Naive thymus-derived CD8-positive, alpha-beta T cell (primary cell): ENCODE data around the gene CADM4. TPM values are rescaled to one million over a fixed set of nuclear protein-coding genes. Genes with fewer than 3 reads are reported as not detected.

Source experiments
- ATAC-seq, 2 donors: fragments of 150-1000 bp; cut with Tn5 transposase in 1 of 2; sonication (Bioruptor Pico), chemical (Tn5 transposase) in 1 of 2; 1 replicate in 1 of 2; 2 replicates in 1 of 2; pipeline ENCODE4 v1.10.0; 2021; ENCODE audit warnings: mild to moderate bottlenecking in 2 of 2, moderate library complexity in 2 of 2
- POLR2A ChIA-PET: fragments of 350-600 bp; sonication (Branson Sonifier 250); formaldehyde crosslinking; loops from one replicate; lab custom pipeline; 2021; ENCODE audit warnings: antibody characterized with exemption; lab: Charles Lee
- DNase-seq, 10 donors: peaks; one replicate each; pipeline versions ENCODE4 v3.0.0 to v3.0.0-alpha.2; 2020 to 2022
- H3K27ac Mint-ChIP-seq, 10 donors: one replicate each; pipeline ENCODE4 v1.8.0; 2020 to 2022; ENCODE audit warnings: mild to moderate bottlenecking in 10 of 10, mixed read lengths in 10 of 10, moderate library complexity in 4 of 10, inconsistent platforms in 1 of 10
- H3K27me3 Mint-ChIP-seq, 5 donors: one replicate each; pipeline ENCODE4 v1.8.0; 2021 to 2022; ENCODE audit warnings: mixed read lengths in 5 of 5
- H3K36me3 Mint-ChIP-seq, 3 donors: one replicate each; pipeline ENCODE4 v1.8.0; 2020 to 2022; ENCODE audit warnings: mixed read lengths in 3 of 3, mild to moderate bottlenecking in 2 of 3, inconsistent platforms in 1 of 3
- H3K4me1 Mint-ChIP-seq, 4 donors: one replicate each; pipeline ENCODE4 v1.8.0; 2021 to 2022; ENCODE audit warnings: mixed read lengths in 4 of 4
- H3K4me3 Mint-ChIP-seq, 10 donors: one replicate each; pipeline ENCODE4 v1.8.0; 2020 to 2022; ENCODE audit warnings: mild to moderate bottlenecking in 10 of 10, mixed read lengths in 10 of 10, moderate library complexity in 6 of 10, inconsistent platforms in 1 of 10
- H3K9me3 Mint-ChIP-seq, 9 donors: one replicate each; pipeline ENCODE4 v1.8.0; 2020 to 2022; ENCODE audit warnings: mixed read lengths in 9 of 9, mild to moderate bottlenecking in 3 of 9, inconsistent platforms in 1 of 9, moderate library complexity in 1 of 9
- polyA plus RNA-seq, 3 donors: library from polyadenylated mRNA; unstranded; fragments of 300-500 nt; fragmentation: Illumina TruSeq; gene quantifications; one replicate each; pipeline ENCODE4 v1.2.3, GENCODE V29; 2021
- total RNA-seq, 8 experiments: library from RNA in 2 of 8; stranded (reverse) in 2 of 8; gene quantifications; one replicate each; pipeline ENCODE4 v1.2.3 and lab custom pipeline; 2021 to 2026

Gene CADM4
- total and polyA plus RNA-seq, 5 experiments from 2014 or later, result 0.39 to 0.63 TPM; not detected in 3

- DNase-seq (no peak), ATAC-seq (no peak)
- H3K9me3 Mint-ChIP-seq, result no peaks in the 10 kb centered on the region
- peak overlapping the region; percentile 94 to 99 (median 96) for H3K4me3 Mint-ChIP-seq
- peaks cover 0 to 41% (median 0%) of the 10 kb centered on the region in 3 donors for H3K36me3 Mint-ChIP-seq
- H3K4me1 Mint-ChIP-seq, result peaks cover 27 to 53% (median 47%) of the 10 kb centered on the region in 4 donors
- peaks cover 0 to 2% (median 0%) of the 10 kb centered on the region in 5 donors for H3K27me3 Mint-ChIP-seq
- peak overlapping the region; percentile 96 to 100 (median 100) for H3K27ac Mint-ChIP-seq
- POLR2A ChIA-PET, result interaction anchor here (1.5 to 5.4 kb wide), 4 partner anchors 23 to 64 kb away, joined by 5 to 55 read pairs (median 50); partner anchors contain the start of genes PINLYP, XRCC1 and ZNF575
These were observed 41.8 kb downstream of the CADM4 start for GRCh38 chr19:43597876-43598275.

GRCh38 chr19:43596842-43597461, 42.7 kb downstream of the CADM4 start:
- peaks cover 0 to 42% (median 3%) of the 10 kb centered on the region in 3 donors for H3K36me3 Mint-ChIP-seq
- H3K4me3 Mint-ChIP-seq, result peak overlapping the region; percentile 94 to 99 (median 96)

GRCh38 chr19:43595999-43596841, 43.4 kb downstream of the CADM4 start, which contains the start of the genes IRGQ and ZNF576:
Gene IRGQ (minus strand): TSS chr19:43596134. CDS start chr19:43595338, 796 bp downstream.
Gene ZNF576 (plus strand): TSS chr19:43596595. CDS start chr19:43597109, 514 bp downstream.
- peaks cover 0 to 35% (median 3%) of the 10 kb centered on the region in 3 donors for H3K36me3 Mint-ChIP-seq
- no peaks in the 10 kb centered on the region for H3K9me3 Mint-ChIP-seq
- peak within 1 kb of the TSS; percentile 96 to 100 (median 100) for H3K27ac Mint-ChIP-seq
- POLR2A ChIA-PET, result interaction anchor here (0.5 to 5.4 kb wide), 20 partner anchors 8 to 181 kb away, joined by 3 to 55 read pairs (median 9); partner anchors contain the start of genes PINLYP, XRCC1, ZNF428 and ZNF575
- DNase-seq (peak; percentile 99 to 100 (median 100)), ATAC-seq (peak; percentile 74 to 79)
- peaks cover 26 to 53% (median 47%) of the 10 kb centered on the region in 4 donors for H3K4me1 Mint-ChIP-seq
- H3K27me3 Mint-ChIP-seq, result peaks cover 0 to 2% (median 0%) of the 10 kb centered on the region in 5 donors
- H3K4me3 Mint-ChIP-seq, result peak within 1 kb of the TSS; percentile 94 to 99 (median 96)

More at GRCh38 chr19:43596842-43597461, 42.7 kb downstream of the CADM4 start:
- Mint-ChIP-seq H3K27me3 (peaks cover 0 to 2% (median 0%) of the 10 kb centered on the region in 5 donors), H3K27ac (peak overlapping the region; percentile 96 to 100 (median 100)), H3K4me1 (peaks cover 30 to 53% (median 47%) of the 10 kb centered on the region in 4 donors), H3K9me3 (no peaks in the 10 kb centered on the region)
- peak in 1 of 10 donors; percentile 18 for DNase-seq
- POLR2A ChIA-PET, result interaction anchor here (0.6 to 5.4 kb wide), 14 partner anchors 9 to 158 kb away, joined by 3 to 55 read pairs (median 10); partner anchors contain the start of genes PINLYP, XRCC1, ZNF428 and ZNF575
- no peak for ATAC-seq

GRCh38 chr19:43595605-43595998, 44.0 kb downstream of the CADM4 start:
- POLR2A ChIA-PET, result interaction anchor here (0.5 to 5.4 kb wide), 18 partner anchors 8 to 182 kb away, joined by 3 to 55 read pairs (median 9); partner anchors contain the start of genes PINLYP, XRCC1 and ZNF575
- H3K36me3 Mint-ChIP-seq, result peaks cover 0 to 33% (median 3%) of the 10 kb centered on the region in 3 donors
- H3K27me3 Mint-ChIP-seq, result peaks cover 0 to 2% (median 0%) of the 10 kb centered on the region in 5 donors
- DNase-seq (no peak), ATAC-seq (peak; percentile 13 to 29)
- H3K9me3 Mint-ChIP-seq, result no peaks in the 10 kb centered on the region
- peak overlapping the region; percentile 94 to 99 (median 96) for H3K4me3 Mint-ChIP-seq
- H3K27ac Mint-ChIP-seq, result peak overlapping the region; percentile 96 to 100 (median 100)
- H3K4me1 Mint-ChIP-seq, result peaks cover 27 to 55% (median 49%) of the 10 kb centered on the region in 4 donors

- Mint-ChIP-seq H3K4me3 (peak overlapping the region; percentile 94 to 99 (median 96)), H3K4me1 (peaks cover 27 to 61% (median 53%) of the 10 kb centered on the region in 4 donors), H3K36me3 (peaks cover 0 to 29% (median 3%) of the 10 kb centered on the region in 3 donors), H3K27ac (peak overlapping the region; percentile 96 to 100 (median 100)), H3K9me3 (no peaks in the 10 kb centered on the region), H3K27me3 (peaks cover 0 to 2% (median 0%) of the 10 kb centered on the region in 5 donors)
- DNase-seq, result peak; percentile 61 to 83 (median 70)
- ATAC-seq, result peak; percentile 63 to 72
- POLR2A ChIA-PET, result interaction anchor here (0.7 to 5.4 kb wide), 15 partner anchors 11 to 155 kb away, joined by 3 to 55 read pairs (median 10); partner anchors contain the start of genes PINLYP, XRCC1 and ZNF575
These were observed 44.7 kb downstream of the CADM4 start for GRCh38 chr19:43594710-43595604.

GRCh38 chr19:43594081-43594697, 45.5 kb downstream of the CADM4 start:
- H3K36me3 Mint-ChIP-seq, result peaks cover 0 to 21% (median 3%) of the 10 kb centered on the region in 3 donors
- H3K9me3 Mint-ChIP-seq, result no peaks in the 10 kb centered on the region
- H3K27ac Mint-ChIP-seq, result peak overlapping the region in 6 of 10 donors; percentile 10 to 91 (median 79)
- H3K27me3 Mint-ChIP-seq, result peaks cover 0 to 2% (median 0%) of the 10 kb centered on the region in 5 donors
- DNase-seq, result no peak
- H3K4me3 Mint-ChIP-seq, result peak overlapping the region; percentile 16 to 99 (median 78)
- no peak for ATAC-seq
- POLR2A ChIA-PET, result interaction anchor here (0.7 to 5.4 kb wide), 13 partner anchors 10 to 155 kb away, joined by 3 to 55 read pairs (median 7); partner anchors contain the start of genes PINLYP, XRCC1 and ZNF575
- peaks cover 31 to 69% (median 57%) of the 10 kb centered on the region in 4 donors for H3K4me1 Mint-ChIP-seq

- Mint-ChIP-seq H3K27me3 (peaks cover 0 to 2% (median 0%) of the 10 kb centered on the region in 5 donors), H3K4me3 (peak overlapping the region in 2 of 10 donors; percentile 45 to 68), H3K4me1 (peaks cover 30 to 58% (median 51%) of the 10 kb centered on the region in 4 donors), H3K9me3 (no peaks in the 10 kb centered on the region), H3K36me3 (peaks cover 0 to 14% (median 3%) of the 10 kb centered on the region in 3 donors), H3K27ac (peak overlapping the region in 1 of 10 donors; percentile 80)
- POLR2A ChIA-PET, result interaction anchor here (0.9 to 5.4 kb wide), 3 partner anchors 13 to 59 kb away, joined by 3 to 51 read pairs (median 49); partner anchors contain the start of gene ZNF575
- ATAC-seq (no peak), DNase-seq (no peak)
These were observed 46.8 kb downstream of the CADM4 start for GRCh38 chr19:43592800-43593350.

- POLR2A ChIA-PET, result interaction anchor here (0.9 to 5.4 kb wide), 2 partner anchors 12 to 58 kb away, joined by 3 to 51 read pairs; partner anchors contain the start of gene ZNF575
- DNase-seq (no peak), ATAC-seq (no peak)
- H3K4me3 Mint-ChIP-seq, result no peak overlapping the region
- no peaks in the 10 kb centered on the region for H3K9me3 Mint-ChIP-seq
- no peak overlapping the region for H3K27ac Mint-ChIP-seq
- peaks cover 0 to 2% (median 0%) of the 10 kb centered on the region in 5 donors for H3K27me3 Mint-ChIP-seq
- peaks cover 0 to 11% (median 3%) of the 10 kb centered on the region in 3 donors for H3K36me3 Mint-ChIP-seq
- H3K4me1 Mint-ChIP-seq, result peaks cover 25 to 51% (median 44%) of the 10 kb centered on the region in 4 donors
These were observed 47.5 kb downstream of the CADM4 start for GRCh38 chr19:43591904-43592772.

- H3K36me3 Mint-ChIP-seq, result peaks cover 0 to 14% (median 3%) of the 10 kb centered on the region in 3 donors
- POLR2A ChIA-PET, result no interaction called here
- peaks cover 18 to 37% (median 28%) of the 10 kb centered on the region in 4 donors for H3K4me1 Mint-ChIP-seq
- H3K4me3 Mint-ChIP-seq, result peak overlapping the region in 2 of 10 donors; percentile 1 to 70
- no peaks in the 10 kb centered on the region for H3K27me3 Mint-ChIP-seq
- H3K9me3 Mint-ChIP-seq, result no peaks in the 10 kb centered on the region
- H3K27ac Mint-ChIP-seq, result peak overlapping the region; percentile 39 to 89 (median 78)
- no peak for DNase-seq
- ATAC-seq, result peak in 1 of 2 donors; percentile 50
These were observed 50.0 kb downstream of the CADM4 start for GRCh38 chr19:43589678-43590077.
